ENCODE measurements around the gene MYOCD. TPM values are rescaled to one million over a fixed set of nuclear protein-coding genes. Genes with fewer than 3 reads are reported as not detected.

MYOCD gene
- total and polyA plus RNA-seq, 8 donors, result 1.4 to 61.4 (median 14.0) TPM

- H3K9me3 ChIP-seq, result no peaks in the 10 kb centered on the region
- H3K27ac ChIP-seq, result no peak overlapping the region
- intact Hi-C loops (cut with DNase I; ENCODE audit: low total_unique reads), result no loop called here
- WGBS, 5 donors, result 68 to 86% (median 77%) methylated on average over 2 of the region's 2 CpGs
- no peaks in the 10 kb centered on the region for H3K36me3 ChIP-seq
- peaks cover 0 to 3% (median 0%) of the 10 kb centered on the region in 3 donors for H3K27me3 ChIP-seq
- TF ChIP-seq POLR2A (IDR thresholded peaks at IDR 0.05), result no peak
- no peak for TF ChIP-seq CTCF (IDR thresholded peaks at IDR 0.05)
- no peak for TF ChIP-seq POLR2AphosphoS5 (IDR thresholded peaks at IDR 0.05)
- TF ChIP-seq EP300 (IDR thresholded peaks at IDR 0.05), result no peak
- H3K4me3 ChIP-seq, result no peak overlapping the region
- DNase-seq, result no peak
- peaks cover 0 to 13% (median 6%) of the 10 kb centered on the region in 4 donors for H3K4me1 ChIP-seq
Observed at GRCh38 chr17:12671906-12672305, 6.2 kb downstream of the MYOCD start.

- Histone ChIP-seq H3K27me3 (no peaks in the 10 kb centered on the region), H3K27ac (peak overlapping the region in 1 of 5 donors; percentile 29)
Observed at GRCh38 chr17:12672947-12673346, 7.3 kb downstream of the MYOCD start.

DNA sequence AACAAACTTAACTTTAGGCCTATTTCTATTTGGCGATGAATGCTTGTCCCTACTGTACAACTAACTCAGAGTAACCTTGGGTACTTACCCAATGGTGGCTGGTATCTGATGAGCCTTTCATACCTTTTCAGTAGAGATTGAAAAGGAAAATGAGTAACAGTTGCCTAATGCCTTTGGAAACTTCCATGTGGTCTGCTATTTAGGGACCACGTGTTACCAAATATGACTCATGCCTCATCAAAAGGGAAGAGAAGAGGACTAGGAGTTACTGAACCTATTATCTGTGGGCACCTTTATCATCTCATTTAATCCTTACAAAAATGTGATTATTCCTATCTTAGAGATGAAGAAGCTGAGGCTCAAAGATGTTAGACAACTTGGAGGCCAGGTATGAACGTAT, 8.1 kb downstream of the MYOCD start:
- Histone ChIP-seq H3K9me3 (no peaks in the 10 kb centered on the region), H3K36me3 (no peaks in the 10 kb centered on the region), H3K27me3 (no peaks in the 10 kb centered on the region), H3K4me3 (no peak overlapping the region), H3K27ac (no peak overlapping the region), H3K4me1 (peaks cover 0 to 13% (median 6%) of the 10 kb centered on the region in 4 donors)
- intact Hi-C loops (cut with DNase I; ENCODE audit: low total_unique reads), result no loop called here
- TF ChIP-seq EP300 (IDR thresholded peaks at IDR 0.05), result no peak
- TF ChIP-seq POLR2A (IDR thresholded peaks at IDR 0.05), result no peak
- TF ChIP-seq POLR2AphosphoS5 (IDR thresholded peaks at IDR 0.05), result no peak
- no peak for TF ChIP-seq CTCF (IDR thresholded peaks at IDR 0.05)
- no peak for DNase-seq
- WGBS, 5 donors, result 78 to 87% (median 81%) methylated on average over 3 of the region's 3 CpGs

More at GRCh38 chr17:12672947-12673346, 7.3 kb downstream of the MYOCD start:
- H3K4me1 ChIP-seq, result peaks cover 0 to 13% (median 6%) of the 10 kb centered on the region in 4 donors
- DNase-seq, result peak in 1 of 2 donors; percentile 66
- TF ChIP-seq EP300 (IDR thresholded peaks at IDR 0.05) (no peak), POLR2AphosphoS5 (IDR thresholded peaks at IDR 0.05) (no peak), CTCF (IDR thresholded peaks at IDR 0.05) (no peak), POLR2A (IDR thresholded peaks at IDR 0.05) (no peak)
- no peak overlapping the region for H3K4me3 ChIP-seq
- H3K9me3 ChIP-seq, result no peaks in the 10 kb centered on the region
- H3K36me3 ChIP-seq, result no peaks in the 10 kb centered on the region
- intact Hi-C loops (cut with DNase I; ENCODE audit: low total_unique reads), result no loop called here
- 47 to 75% (median 59%) methylated on average over 2 of the region's 2 CpGs for WGBS, 5 donors

GRCh38 chr17:12680407-12680897, 14.8 kb downstream of the MYOCD start:
- intact Hi-C loops (cut with DNase I; ENCODE audit: low total_unique reads), result no loop called here
- Histone ChIP-seq H3K4me1 (peaks cover 0 to 29% (median 0%) of the 10 kb centered on the region in 4 donors), H3K36me3 (no peaks in the 10 kb centered on the region), H3K27ac (peak overlapping the region in 4 of 5 donors; percentile 42 to 80 (median 49)), H3K27me3 (peaks cover 0 to 3% (median 0%) of the 10 kb centered on the region in 3 donors), H3K4me3 (peak overlapping the region in 3 of 4 donors; percentile 5 to 21 (median 11)), H3K9me3 (no peaks in the 10 kb centered on the region)
- no peak for TF ChIP-seq POLR2A (IDR thresholded peaks at IDR 0.05)
- TF ChIP-seq POLR2AphosphoS5 (IDR thresholded peaks at IDR 0.05), result peak; percentile 13 to 69 (median 63)
- WGBS, 5 donors, result 41 to 52% (median 46%) methylated on average over 11 to 14 of the region's 14 CpGs
- DNase-seq, result peak in 1 of 2 donors; percentile 80

GRCh38 chr17:12680993-12681392, 15.3 kb downstream of the MYOCD start:
- TF ChIP-seq EP300 (IDR thresholded peaks at IDR 0.05), result no peak
- TF ChIP-seq CTCF (IDR thresholded peaks at IDR 0.05), result no peak
- TF ChIP-seq POLR2AphosphoS5 (IDR thresholded peaks at IDR 0.05), result no peak
- TF ChIP-seq POLR2A (IDR thresholded peaks at IDR 0.05), result no peak
- no peaks in the 10 kb centered on the region for H3K36me3 ChIP-seq
- peaks cover 0 to 3% (median 0%) of the 10 kb centered on the region in 3 donors for H3K27me3 ChIP-seq
- whole genome bisulfite sequencing, 5 donors, result 76 to 90% (median 86%) methylated on average over 5 of the region's 5 CpGs
- intact Hi-C loops (cut with DNase I; ENCODE audit: low total_unique reads), result no loop called here
- peak overlapping the region in 4 of 5 donors; percentile 42 to 80 (median 49) for H3K27ac ChIP-seq
- no peaks in the 10 kb centered on the region for H3K9me3 ChIP-seq
- DNase-seq, result peak in 1 of 2 donors; percentile 26
- H3K4me1 ChIP-seq, result peaks cover 0 to 29% (median 0%) of the 10 kb centered on the region in 4 donors
- peak overlapping the region in 3 of 4 donors; percentile 5 to 21 (median 11) for H3K4me3 ChIP-seq

All from stomach (tissue), 9 donors.